ENCODE data around the gene CCDC83.

CCDC83 gene

DNA sequence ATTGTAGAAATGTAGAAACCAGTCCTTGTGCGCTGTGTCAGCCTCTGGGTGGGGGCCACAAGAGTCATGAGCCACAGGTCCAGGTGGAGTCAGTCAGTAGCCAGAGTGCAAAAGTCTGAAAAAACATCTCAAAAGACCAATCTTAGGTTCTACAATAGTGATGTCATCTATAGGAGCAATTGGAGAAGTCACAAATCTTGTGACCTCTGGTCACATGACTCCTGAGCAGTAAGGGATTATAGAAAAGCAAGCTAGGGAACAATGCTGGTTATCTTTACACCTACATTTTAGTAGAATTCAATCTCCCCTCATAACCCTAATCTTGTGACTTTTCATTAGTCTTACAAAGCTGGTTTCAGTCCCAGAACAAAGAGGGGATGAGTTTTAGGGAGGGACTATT, 82.7 kb downstream of the CCDC83 start:
- H3K36me3 Mint-ChIP-seq (ENCODE audit: insufficient read depth), result no peaks in the 10 kb centered on the region
- no peaks in the 10 kb centered on the region for H3K27me3 Mint-ChIP-seq
- no peak overlapping the region for H3K27ac Mint-ChIP-seq (ENCODE audit: low read depth)
- ATAC-seq (replicated peaks; ENCODE audit: extremely low read depth, poor library complexity, severe bottlenecking) (no peak), DNase-seq (ENCODE audit: low spot score in 2 of 2) (no peak)
- no peaks in the 10 kb centered on the region for H3K9me3 Mint-ChIP-seq
- H3K4me1 Mint-ChIP-seq, result no peaks in the 10 kb centered on the region
- H3K4me3 Mint-ChIP-seq, result no peak overlapping the region

DNA sequence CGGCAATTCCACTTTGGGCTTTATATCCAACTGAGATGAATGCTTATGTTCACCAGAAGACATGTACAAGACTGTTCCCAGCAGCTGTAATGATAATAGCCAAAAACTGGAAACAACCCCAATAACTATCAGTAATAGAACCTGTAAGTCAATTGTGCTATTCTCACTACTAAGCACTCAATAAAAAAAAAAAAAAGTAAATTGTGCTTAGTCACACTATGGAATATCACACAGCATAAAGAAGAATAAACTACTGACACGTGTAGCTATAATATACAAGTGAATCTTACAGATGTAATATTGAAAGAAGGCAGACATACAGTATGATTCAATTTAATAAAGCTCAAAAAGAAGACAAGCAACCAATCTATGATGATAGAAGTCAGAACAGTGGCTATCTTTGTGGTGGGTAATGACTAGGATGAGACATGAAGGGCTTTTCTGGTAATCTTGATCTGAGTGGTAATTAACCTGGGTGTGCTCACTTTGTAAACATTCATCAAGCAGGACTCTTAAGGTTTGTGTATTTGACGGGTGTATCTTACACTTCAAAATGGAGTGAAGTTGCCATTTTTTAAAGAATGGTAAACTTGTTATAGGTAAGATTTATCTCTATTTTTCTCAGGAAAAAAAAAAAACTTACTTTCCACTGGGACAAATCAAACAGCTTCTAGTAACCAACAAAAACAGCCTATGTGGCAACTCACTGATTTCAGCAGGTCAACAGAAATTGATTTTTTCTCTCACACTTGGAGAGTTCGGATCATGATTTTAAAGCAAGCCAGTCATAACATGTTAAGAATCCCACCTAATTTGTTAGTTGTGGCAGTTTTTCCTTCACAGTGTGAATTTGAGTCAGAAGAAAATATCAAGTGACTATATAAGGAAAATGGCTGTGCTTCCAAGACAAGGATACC, 84.2 kb downstream of the CCDC83 start:
- H3K36me3 Mint-ChIP-seq (ENCODE audit: insufficient read depth), result no peaks in the 10 kb centered on the region
- no peaks in the 10 kb centered on the region for H3K27me3 Mint-ChIP-seq
- ATAC-seq (replicated peaks; ENCODE audit: extremely low read depth, poor library complexity, severe bottlenecking) (no peak), DNase-seq (ENCODE audit: low spot score in 2 of 2) (no peak)
- no peaks in the 10 kb centered on the region for H3K4me1 Mint-ChIP-seq
- H3K4me3 Mint-ChIP-seq, result no peak overlapping the region
- no peak overlapping the region for H3K27ac Mint-ChIP-seq (ENCODE audit: low read depth)
- no peaks in the 10 kb centered on the region for H3K9me3 Mint-ChIP-seq

DNA sequence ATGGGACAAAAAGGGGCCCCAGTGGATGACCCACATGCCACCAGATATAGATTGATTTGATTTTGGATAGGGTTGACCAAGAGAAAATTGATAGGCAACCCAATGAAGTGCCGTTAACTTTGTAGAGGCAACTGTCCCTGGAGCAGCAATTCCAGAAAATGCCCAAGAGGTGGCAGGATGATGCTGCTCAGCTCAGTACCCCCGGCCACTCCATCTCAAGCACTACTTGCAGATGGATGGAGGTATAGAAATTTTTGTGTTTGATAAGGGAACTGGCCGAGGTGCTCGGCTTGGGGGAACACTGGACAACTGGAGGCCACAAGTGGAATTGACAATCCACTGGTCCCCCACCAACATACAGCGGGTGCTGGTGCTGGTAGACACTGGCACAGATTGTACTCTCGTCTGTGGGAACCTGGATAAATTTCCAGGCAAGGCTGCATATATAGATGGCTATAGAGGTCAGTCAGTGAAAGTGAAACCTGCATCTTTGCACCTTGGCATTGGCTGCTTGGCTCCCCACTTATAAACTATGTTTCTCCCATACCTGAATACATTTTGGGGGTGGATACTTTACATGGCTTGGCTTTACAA, 86.3 kb downstream of the CCDC83 start:
- H3K4me3 Mint-ChIP-seq, result no peak overlapping the region
- no peak overlapping the region for H3K27ac Mint-ChIP-seq (ENCODE audit: low read depth)
- DNase-seq (ENCODE audit: low spot score in 2 of 2) (no peak), ATAC-seq (replicated peaks; ENCODE audit: extremely low read depth, poor library complexity, severe bottlenecking) (no peak)
- H3K4me1 Mint-ChIP-seq, result peaks cover 4% of the 10 kb centered on the region
- no peaks in the 10 kb centered on the region for H3K27me3 Mint-ChIP-seq
- peaks cover 9% of the 10 kb centered on the region for H3K9me3 Mint-ChIP-seq
- no peaks in the 10 kb centered on the region for H3K36me3 Mint-ChIP-seq (ENCODE audit: insufficient read depth)

DNA sequence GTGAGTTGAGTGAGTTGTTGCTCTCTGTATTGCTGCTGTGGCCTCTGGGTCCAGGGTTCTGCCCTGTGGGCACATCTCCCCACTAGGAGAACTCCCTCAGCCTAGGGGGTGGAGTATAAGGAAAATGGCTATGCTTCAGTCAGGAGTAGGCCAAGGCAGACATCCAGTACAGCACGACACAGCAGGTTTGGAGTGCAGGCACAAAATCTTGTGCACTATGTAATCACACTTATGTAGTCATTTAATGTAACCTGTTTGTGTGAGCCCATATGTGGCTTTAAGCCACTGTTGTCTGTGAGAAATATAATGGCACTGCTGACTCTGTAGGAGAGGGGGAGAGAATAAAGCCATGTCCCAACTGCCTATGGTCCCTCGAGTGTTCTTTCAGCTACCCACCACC, 90.1 kb downstream of the CCDC83 start:
- Mint-ChIP-seq H3K4me3 (no peak overlapping the region), H3K36me3 (ENCODE audit: insufficient read depth) (peaks cover 5% of the 10 kb centered on the region), H3K9me3 (peaks cover 9% of the 10 kb centered on the region), H3K4me1 (peaks cover 7% of the 10 kb centered on the region), H3K27me3 (no peaks in the 10 kb centered on the region), H3K27ac (ENCODE audit: low read depth) (no peak overlapping the region)
- DNase-seq (ENCODE audit: low spot score in 2 of 2) (no peak), ATAC-seq (replicated peaks; ENCODE audit: extremely low read depth, poor library complexity, severe bottlenecking) (no peak)

DNA sequence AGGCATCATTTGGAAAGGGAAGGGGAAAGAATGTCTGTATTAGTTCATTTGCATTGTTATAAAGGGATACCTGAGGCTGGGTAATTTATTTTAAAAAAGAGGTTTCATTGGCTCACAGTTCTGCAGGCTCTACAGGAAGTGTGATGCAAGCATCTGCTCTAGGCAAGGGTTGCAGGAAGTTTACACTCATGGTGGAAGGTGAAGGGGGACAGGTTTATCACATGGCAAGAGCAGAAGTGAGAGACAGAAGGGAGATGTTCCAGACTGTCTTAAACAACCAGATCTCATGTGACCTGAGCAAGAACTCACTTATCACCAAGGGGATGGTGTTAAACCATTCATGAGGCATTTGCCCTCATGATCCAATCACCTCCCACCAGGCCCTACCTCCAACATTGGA, 90.6 kb downstream of the CCDC83 start:
- no peak for DNase-seq (ENCODE audit: low spot score in 2 of 2)
- no peaks in the 10 kb centered on the region for H3K27me3 Mint-ChIP-seq
- peak; percentile 84 for ATAC-seq (replicated peaks; ENCODE audit: extremely low read depth, poor library complexity, severe bottlenecking)
- H3K4me3 Mint-ChIP-seq, result no peak overlapping the region
- no peak overlapping the region for H3K27ac Mint-ChIP-seq (ENCODE audit: low read depth)
- H3K4me1 Mint-ChIP-seq, result peaks cover 7% of the 10 kb centered on the region
- H3K9me3 Mint-ChIP-seq, result peaks cover 9% of the 10 kb centered on the region
- peaks cover 7% of the 10 kb centered on the region for H3K36me3 Mint-ChIP-seq (ENCODE audit: insufficient read depth)

DNA sequence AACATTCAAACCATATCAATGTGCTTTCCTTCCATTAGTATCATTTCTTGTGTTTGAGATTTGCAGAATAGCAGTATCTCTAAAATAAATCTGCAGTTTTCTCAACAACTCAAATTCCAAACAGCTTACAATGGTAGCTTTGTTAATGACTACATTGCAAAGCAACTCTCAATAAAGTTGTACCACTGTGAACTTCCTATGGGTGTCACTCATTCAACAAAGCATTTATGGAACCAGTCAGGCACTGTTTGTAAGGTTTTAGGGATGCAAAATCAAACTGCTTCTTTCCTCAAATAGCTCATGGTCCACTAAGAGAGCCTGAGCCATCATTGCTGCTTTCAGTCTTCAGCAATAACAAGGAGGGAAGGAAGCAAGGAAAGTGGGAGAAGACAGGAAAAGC, 91.0 kb downstream of the CCDC83 start:
- peaks cover 7% of the 10 kb centered on the region for H3K36me3 Mint-ChIP-seq (ENCODE audit: insufficient read depth)
- peaks cover 7% of the 10 kb centered on the region for H3K4me1 Mint-ChIP-seq
- DNase-seq (ENCODE audit: low spot score in 2 of 2) (no peak), ATAC-seq (replicated peaks; ENCODE audit: extremely low read depth, poor library complexity, severe bottlenecking) (no peak)
- H3K27ac Mint-ChIP-seq (ENCODE audit: low read depth), result no peak overlapping the region
- H3K4me3 Mint-ChIP-seq, result no peak overlapping the region
- H3K27me3 Mint-ChIP-seq, result no peaks in the 10 kb centered on the region
- H3K9me3 Mint-ChIP-seq, result peaks cover 12% of the 10 kb centered on the region

DNA sequence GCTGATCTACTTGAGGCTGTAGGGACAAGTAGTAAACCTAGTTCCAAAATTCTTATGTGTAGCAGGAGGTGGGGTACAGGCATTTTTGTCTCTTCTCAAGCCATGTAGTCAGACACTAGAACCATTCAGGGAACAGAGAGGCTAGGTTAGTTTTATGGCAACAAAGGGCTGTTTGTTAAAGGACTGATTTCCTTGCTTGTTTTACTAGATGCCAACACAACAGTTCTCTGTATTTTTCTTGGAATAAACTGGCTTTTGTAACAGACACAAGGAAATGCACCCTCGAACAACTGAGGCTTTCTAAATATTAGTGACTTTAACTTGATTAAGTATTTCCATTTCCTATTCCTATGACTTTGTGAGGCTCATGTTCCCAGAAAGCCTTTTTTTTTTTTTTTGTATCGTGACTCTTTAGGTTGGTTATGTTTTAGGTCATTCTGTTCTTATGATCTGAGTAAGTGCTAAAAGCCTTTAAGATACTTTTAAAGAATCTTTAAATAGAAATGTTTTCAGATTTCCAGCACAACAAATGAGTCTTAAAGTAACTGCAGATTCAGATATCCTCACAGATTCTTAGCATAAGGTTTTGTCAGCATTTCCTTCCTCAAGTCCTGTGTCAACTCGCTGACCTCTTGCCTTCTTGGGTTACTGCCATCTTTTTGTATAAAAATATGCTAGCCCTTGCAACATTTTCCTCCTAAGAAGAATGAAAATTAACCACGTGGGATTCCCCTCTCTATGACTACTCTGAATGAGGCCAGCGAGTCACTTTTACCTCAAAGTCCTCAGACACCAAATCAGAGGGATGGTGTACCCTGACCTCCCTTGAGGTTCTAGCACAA, 92.5 kb downstream of the CCDC83 start:
- no peak for DNase-seq (ENCODE audit: low spot score in 2 of 2)

DNA sequence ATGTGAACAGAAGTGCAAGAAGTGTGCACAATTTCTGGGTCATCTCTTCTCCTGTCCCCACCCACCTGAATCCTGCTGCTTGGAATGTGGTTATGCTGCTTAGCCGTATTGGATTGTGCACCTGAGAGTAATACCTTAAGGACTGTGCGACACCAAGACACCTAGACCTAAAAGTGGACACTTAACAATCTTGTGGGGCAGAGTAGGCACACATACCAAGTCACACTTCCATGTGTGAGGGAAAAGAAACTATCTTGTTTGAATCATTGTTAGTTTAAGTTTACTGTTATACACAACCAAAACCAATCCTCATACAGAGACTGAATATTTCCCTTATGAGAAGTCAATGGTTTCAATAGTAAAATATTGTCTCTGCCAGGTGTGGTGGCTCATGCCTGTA, 93.7 kb downstream of the CCDC83 start:
- peaks cover 19% of the 10 kb centered on the region for H3K9me3 Mint-ChIP-seq
- no peak overlapping the region for H3K27ac Mint-ChIP-seq (ENCODE audit: low read depth)
- no peak overlapping the region for H3K4me3 Mint-ChIP-seq
- peaks cover 18% of the 10 kb centered on the region for H3K36me3 Mint-ChIP-seq (ENCODE audit: insufficient read depth)
- ATAC-seq (replicated peaks; ENCODE audit: extremely low read depth, poor library complexity, severe bottlenecking) (no peak), DNase-seq (ENCODE audit: low spot score in 2 of 2) (no peak)
- peaks cover 7% of the 10 kb centered on the region for H3K4me1 Mint-ChIP-seq
- no peaks in the 10 kb centered on the region for H3K27me3 Mint-ChIP-seq

More for the DNA sequence above, 92.5 kb downstream of the CCDC83 start:
- no peak overlapping the region for H3K4me3 Mint-ChIP-seq
- H3K36me3 Mint-ChIP-seq (ENCODE audit: insufficient read depth), result peaks cover 13% of the 10 kb centered on the region
- H3K9me3 Mint-ChIP-seq, result peaks cover 15% of the 10 kb centered on the region
- peaks cover 7% of the 10 kb centered on the region for H3K4me1 Mint-ChIP-seq
- no peak overlapping the region for H3K27ac Mint-ChIP-seq (ENCODE audit: low read depth)
- H3K27me3 Mint-ChIP-seq, result no peaks in the 10 kb centered on the region
- no peak for ATAC-seq (replicated peaks; ENCODE audit: extremely low read depth, poor library complexity, severe bottlenecking)

DNA sequence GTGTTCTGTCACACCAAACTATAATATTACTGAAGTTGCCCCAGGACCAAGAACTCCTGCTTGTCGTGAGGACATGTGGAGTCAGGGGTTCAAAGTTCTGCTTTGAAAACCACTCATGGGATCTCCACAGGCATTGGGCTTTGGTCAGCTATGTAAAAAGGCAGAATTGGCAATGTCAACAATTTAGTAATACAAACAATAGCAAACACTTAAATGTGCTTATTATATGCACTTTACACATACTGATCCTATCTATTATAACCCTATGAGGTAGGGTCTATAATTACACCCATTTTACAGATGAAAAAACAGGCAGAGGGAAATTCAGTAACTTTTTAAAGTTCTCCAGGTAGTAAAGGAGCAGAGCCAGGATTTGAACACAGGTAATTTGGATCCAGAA, 94.6 kb downstream of the CCDC83 start:
- no peaks in the 10 kb centered on the region for H3K27me3 Mint-ChIP-seq
- DNase-seq (ENCODE audit: low spot score in 2 of 2), result no peak
- no peak for ATAC-seq (replicated peaks; ENCODE audit: extremely low read depth, poor library complexity, severe bottlenecking)
- peaks cover 7% of the 10 kb centered on the region for H3K4me1 Mint-ChIP-seq
- no peak overlapping the region for H3K4me3 Mint-ChIP-seq
- H3K9me3 Mint-ChIP-seq, result peaks cover 19% of the 10 kb centered on the region
- H3K27ac Mint-ChIP-seq (ENCODE audit: low read depth), result no peak overlapping the region
- peaks cover 23% of the 10 kb centered on the region for H3K36me3 Mint-ChIP-seq (ENCODE audit: insufficient read depth)

DNA sequence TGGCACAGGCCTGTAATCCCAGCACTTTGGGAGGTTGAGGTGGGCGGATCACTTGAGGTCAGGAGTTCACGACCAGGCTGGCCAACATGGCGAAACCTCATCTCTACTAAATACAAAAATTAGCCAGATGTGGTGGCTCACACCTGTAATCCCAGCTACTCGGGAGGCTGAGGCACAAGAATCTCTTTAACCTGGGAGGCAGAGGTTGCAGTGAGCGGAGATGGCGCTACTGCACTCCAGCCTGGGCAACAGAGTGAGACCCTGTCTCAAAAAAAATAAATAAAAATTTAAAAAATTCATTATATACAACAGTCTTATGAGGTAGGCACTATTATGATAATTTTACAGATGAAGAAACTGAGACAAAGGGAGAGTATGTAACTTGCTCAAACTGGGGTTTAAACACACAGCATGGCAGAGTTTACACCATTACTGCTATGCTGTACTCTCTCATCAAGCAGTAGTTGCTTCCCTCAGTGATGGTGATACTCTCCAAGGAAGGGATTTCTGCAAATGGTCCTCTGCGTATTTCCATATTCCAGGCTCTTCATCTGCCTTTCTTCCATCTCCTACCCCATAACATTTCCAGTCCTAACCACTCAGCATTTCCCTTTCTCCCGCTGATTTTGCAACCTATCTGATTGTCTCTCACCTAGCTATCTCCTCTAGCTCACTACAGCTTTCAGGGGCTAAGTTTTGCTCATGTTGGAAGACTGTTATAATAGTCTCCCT, 95.3 kb downstream of the CCDC83 start:
- Mint-ChIP-seq H3K9me3 (peaks cover 15% of the 10 kb centered on the region), H3K27me3 (no peaks in the 10 kb centered on the region), H3K4me3 (no peak overlapping the region), H3K36me3 (ENCODE audit: insufficient read depth) (peaks cover 28% of the 10 kb centered on the region), H3K4me1 (peaks cover 7% of the 10 kb centered on the region), H3K27ac (ENCODE audit: low read depth) (no peak overlapping the region)
- DNase-seq (ENCODE audit: low spot score in 2 of 2) (no peak), ATAC-seq (replicated peaks; ENCODE audit: extremely low read depth, poor library complexity, severe bottlenecking) (no peak)

DNA sequence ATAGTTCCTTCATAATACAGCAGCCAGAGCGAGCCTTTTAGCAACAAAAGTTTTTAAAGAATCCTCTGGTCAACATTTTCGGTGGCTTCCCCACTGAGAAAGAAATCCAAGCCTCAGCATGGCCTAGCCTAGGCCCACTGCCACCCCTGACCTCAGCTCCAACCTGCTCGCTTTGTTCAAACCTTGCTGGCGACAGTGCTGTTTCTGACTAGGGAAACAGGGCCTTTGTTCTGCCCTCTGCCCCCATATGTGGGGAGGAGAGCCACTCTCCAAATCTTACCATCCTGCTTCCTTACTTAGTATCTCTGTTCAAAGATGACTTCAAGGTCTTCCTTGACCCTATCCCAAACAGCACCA, 95.8 kb downstream of the CCDC83 start:
- no peak overlapping the region for H3K4me3 Mint-ChIP-seq
- H3K27me3 Mint-ChIP-seq, result no peaks in the 10 kb centered on the region
- ATAC-seq (replicated peaks; ENCODE audit: extremely low read depth, poor library complexity, severe bottlenecking) (no peak), DNase-seq (ENCODE audit: low spot score in 2 of 2) (no peak)
- peaks cover 11% of the 10 kb centered on the region for H3K9me3 Mint-ChIP-seq
- peaks cover 7% of the 10 kb centered on the region for H3K4me1 Mint-ChIP-seq
- no peak overlapping the region for H3K27ac Mint-ChIP-seq (ENCODE audit: low read depth)
- H3K36me3 Mint-ChIP-seq (ENCODE audit: insufficient read depth), result peaks cover 31% of the 10 kb centered on the region

DNA sequence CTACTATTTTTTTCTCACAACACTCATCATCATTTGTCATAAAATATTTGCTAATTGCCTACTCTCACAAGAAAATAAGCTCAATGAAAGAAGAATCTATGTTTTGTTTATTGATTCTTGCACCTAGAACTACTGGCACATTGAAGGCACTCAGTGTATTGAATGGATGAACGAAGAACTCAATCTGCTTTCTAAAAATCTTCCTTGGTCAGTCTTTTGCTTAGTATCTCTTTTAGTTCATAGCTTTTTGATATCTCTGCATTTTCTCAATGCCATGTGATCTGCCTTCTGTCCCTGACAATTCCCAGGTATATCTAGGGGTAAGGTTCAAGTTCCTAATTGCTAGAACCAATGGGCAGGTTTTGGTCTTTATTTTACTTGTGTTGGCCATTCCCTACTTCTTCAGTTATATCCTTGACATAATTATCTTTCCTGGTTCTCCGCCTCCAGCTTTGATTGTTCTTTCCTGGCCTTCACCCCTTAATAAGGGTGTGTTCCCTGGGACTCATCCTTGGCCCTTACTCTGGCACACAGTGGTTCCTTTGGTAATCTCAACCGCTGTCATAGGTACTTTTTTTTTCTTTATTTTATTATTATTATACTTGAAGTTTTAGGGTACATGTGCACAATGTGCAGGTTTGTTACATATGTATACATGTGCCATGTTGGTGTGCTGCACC, 96.4 kb downstream of the CCDC83 start:
- ATAC-seq (replicated peaks; ENCODE audit: extremely low read depth, poor library complexity, severe bottlenecking) (no peak), DNase-seq (ENCODE audit: low spot score in 2 of 2) (no peak)
- Mint-ChIP-seq H3K4me3 (no peak overlapping the region), H3K4me1 (peaks cover 2% of the 10 kb centered on the region), H3K27me3 (no peaks in the 10 kb centered on the region), H3K36me3 (ENCODE audit: insufficient read depth) (peaks cover 36% of the 10 kb centered on the region), H3K9me3 (peaks cover 11% of the 10 kb centered on the region), H3K27ac (ENCODE audit: low read depth) (no peak overlapping the region)
